HepG2 (cell line): ENCODE data around the gene SMYD5. TPM values are rescaled to one million over a fixed set of nuclear protein-coding genes. Genes with fewer than 3 reads are reported as not detected.

ENCODE experiments used
- ATRX ChIP-seq: sonication (generic); formaldehyde crosslinking; IDR thresholded peaks from 2 replicates; pipeline ENCODE4 v1.4.0; 2020; ENCODE audit warnings: missing genetic modification reagents, borderline replicate concordance
- BCL3 ChIP-seq: sonication (generic); formaldehyde crosslinking; IDR thresholded peaks from 2 replicates; pipeline ENCODE4 v1.5.1; 2020; ENCODE audit warnings: mild to moderate bottlenecking, missing genetic modification reagents, moderate library complexity
- FIP1L1 ChIP-seq: fragments of 200-400 bp; formaldehyde crosslinking; IDR thresholded peaks from 2 replicates; pipeline ENCODE4 v1.6.1; 2018; ENCODE audit warnings: low read depth, mild to moderate bottlenecking, low read length, moderate library complexity, borderline replicate concordance; ENCODE audit not compliant: insufficient read depth
- FOXC1 ChIP-seq: sonication (generic); formaldehyde crosslinking; IDR thresholded peaks from 2 replicates; pipeline ENCODE4 v1.8.0; 2022; ENCODE audit warnings: mild to moderate bottlenecking, missing genetic modification reagents, borderline replicate concordance
- GFI1 ChIP-seq: sonication (generic); formaldehyde crosslinking; IDR thresholded peaks from 2 replicates; pipeline ENCODE4 v1.5.0; 2020; ENCODE audit warnings: missing genetic modification reagents, mild to moderate bottlenecking, borderline replicate concordance
- LRRFIP1 ChIP-seq: sonication (generic); formaldehyde crosslinking; conservative IDR thresholded peaks from 2 replicates; pipeline ENCODE4 v1.4.0; 2020; ENCODE audit warnings: missing genetic modification reagents
- NAIF1 ChIP-seq: sonication (generic); formaldehyde crosslinking; IDR thresholded peaks from 2 replicates; pipeline ENCODE4 v1.5.0; 2020; ENCODE audit warnings: mild to moderate bottlenecking, missing genetic modification reagents, borderline replicate concordance
- NPAS2 ChIP-seq: sonication (generic); formaldehyde crosslinking; IDR thresholded peaks from 2 replicates; pipeline ENCODE4 v1.8.0; 2022; ENCODE audit warnings: mild to moderate bottlenecking, missing genetic modification reagents, borderline replicate concordance
- RFX1 ChIP-seq: fragments of 450-650 bp; IDR thresholded peaks from 2 replicates; pipeline ENCODE4 v1.6.1; 2017
- SAFB2 ChIP-seq: sonication (generic); formaldehyde crosslinking; IDR thresholded peaks from 2 replicates; pipeline ENCODE4 v1.5.1; 2020; ENCODE audit warnings: missing genetic modification reagents, low read depth, mild to moderate bottlenecking, borderline replicate concordance
- SIN3B ChIP-seq: fragments of 150-350 bp; IDR thresholded peaks from 2 replicates; pipeline ENCODE4 v1.6.1; 2014; ENCODE audit warnings: low read length
- SMC3 ChIP-seq: IDR thresholded peaks from 2 replicates; pipeline ENCODE4 v1.6.1; 2011; ENCODE audit warnings: low read length, improper control_type of control experiment
- USF2 ChIP-seq, 2 experiments: sonication (generic) in 1 of 2; formaldehyde crosslinking in 1 of 2; IDR thresholded peaks; 2 replicates each; pipeline versions ENCODE4 v1.5.1 to v1.6.1; 2011 to 2020; ENCODE audit warnings: borderline replicate concordance in 1 of 2, low read depth in 1 of 2, low read length in 1 of 2, mild to moderate bottlenecking in 1 of 2, missing genetic modification reagents in 1 of 2, moderate library complexity in 1 of 2
- ZNF331 ChIP-seq: sonication (generic); formaldehyde crosslinking; IDR thresholded peaks from 2 replicates; pipeline ENCODE4 v1.4.0; 2020; ENCODE audit warnings: missing genetic modification reagents
- ZNF367 ChIP-seq: sonication (generic); formaldehyde crosslinking; IDR thresholded peaks from 2 replicates; pipeline ENCODE4 v1.4.0; 2020; ENCODE audit warnings: missing genetic modification reagents, borderline replicate concordance
- ZNF441 ChIP-seq: sonication (generic); formaldehyde crosslinking; IDR thresholded peaks from 2 replicates; pipeline ENCODE4 v1.7.0; 2021; ENCODE audit warnings: missing genetic modification reagents, borderline replicate concordance
- ZNF496 ChIP-seq: sonication (generic); formaldehyde crosslinking; IDR thresholded peaks from 2 replicates; pipeline ENCODE4 v1.8.1; 2023; ENCODE audit warnings: mild to moderate bottlenecking, moderate library complexity, missing genetic modification reagents; ENCODE audit not compliant: insufficient replicate concordance
- ZNF547 ChIP-seq: sonication (generic); formaldehyde crosslinking; IDR thresholded peaks from 2 replicates; pipeline ENCODE4 v1.5.1; 2020; ENCODE audit warnings: mild to moderate bottlenecking, missing genetic modification reagents
- ZNF577 ChIP-seq: sonication (generic); formaldehyde crosslinking; IDR thresholded peaks from 2 replicates; pipeline ENCODE4 v1.4.0; 2020; ENCODE audit warnings: mild to moderate bottlenecking, low read depth, missing genetic modification reagents, borderline replicate concordance
- ZNF749 ChIP-seq: sonication (generic); formaldehyde crosslinking; IDR thresholded peaks from 2 replicates; pipeline ENCODE4 v1.8.0; 2022; ENCODE audit warnings: mild to moderate bottlenecking, missing genetic modification reagents, moderate library complexity, borderline replicate concordance
- ZNF780A ChIP-seq: sonication (generic); formaldehyde crosslinking; IDR thresholded peaks from 2 replicates; pipeline ENCODE4 v1.8.0; 2022; ENCODE audit warnings: mild to moderate bottlenecking, missing genetic modification reagents, moderate library complexity
- ZNF878 ChIP-seq: sonication (generic); formaldehyde crosslinking; IDR thresholded peaks from 2 replicates; pipeline ENCODE4 v1.8.1; 2023; ENCODE audit warnings: mild to moderate bottlenecking, missing genetic modification reagents, moderate library complexity
- polyA plus RNA-seq, 8 experiments: library from polyadenylated mRNA; depleted of rRNA in 3 of 8; stranded (reverse) in 7 of 8; unstranded in 1 of 8; fragments of >200 nt; fragmentation: Illumina TruSeq in 4 of 8; extraction: Trizol in 4 of 8; gene quantifications; 2 replicates each; pipeline versions ENCODE4 v1.2.1 to v1.2.3, GENCODE V29; 2011 to 2016; ENCODE audit warnings: low read depth in 4 of 8, missing spikeins in 1 of 8, mixed read lengths in 1 of 8; ENCODE audit not compliant: insufficient read depth in 1 of 8
- total RNA-seq, 5 experiments: library from RNA; depleted of rRNA; stranded (reverse); fragments of >200 nt; fragmentation: Illumina TruSeq; extraction: Trizol; gene quantifications; 2 replicates each; pipeline ENCODE4 v1.2.3, GENCODE V29; 2016; ENCODE audit warnings: low read depth in 1 of 5

The SMYD5 gene
- total and polyA plus RNA-seq, 2 of the 13 experiments (the other 11 are each of a cell fraction or from before 2014, with no cell fraction given): 55.8 to 70.4 TPM

DNA sequence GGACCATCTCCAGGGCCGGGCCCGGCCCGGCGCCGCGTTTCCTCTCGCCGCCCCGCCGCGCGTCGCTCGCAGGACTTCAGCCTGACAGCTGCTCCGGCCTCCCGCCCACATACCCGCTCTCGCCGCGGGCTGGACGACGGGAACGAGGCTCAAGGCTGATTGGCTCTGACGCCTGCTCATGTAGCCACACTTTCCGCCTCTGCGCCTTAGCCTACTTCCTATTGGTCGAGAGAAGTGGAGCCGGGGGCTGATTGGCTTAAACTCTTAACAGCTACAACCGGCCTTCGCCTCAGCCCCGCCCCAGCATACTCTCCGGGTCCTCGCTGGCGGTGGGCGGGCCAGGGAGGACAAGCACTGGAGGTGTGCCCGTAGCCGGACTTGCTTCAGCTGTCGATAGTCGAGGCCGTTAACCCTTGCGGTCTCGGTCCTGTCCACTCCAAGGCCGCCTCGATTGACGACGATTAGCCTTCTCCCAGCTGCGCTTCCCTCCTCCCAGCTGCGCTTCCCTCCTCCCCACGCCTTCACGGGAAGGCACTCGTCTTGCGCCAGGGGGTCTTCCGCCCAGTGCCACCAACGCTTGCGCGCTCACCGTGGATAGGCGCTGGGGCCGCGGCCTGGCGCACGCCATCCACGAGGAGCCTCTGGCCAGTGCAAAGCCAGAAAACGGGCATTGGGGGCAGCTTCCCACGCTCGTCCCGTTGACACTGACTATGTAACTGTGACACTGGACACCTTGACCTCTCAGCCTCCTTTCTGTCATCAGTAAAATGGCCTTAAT lies 19.3 kb downstream of the SMYD5 start, which contains the start of gene PRADC1 (continued):
- no peak for TF ChIP-seq SMC3
- TF ChIP-seq GFI1 (CRISPR knock-in tag): no peak
- TF ChIP-seq NPAS2 (CRISPR knock-in tag): no peak
- no peak for TF ChIP-seq RFX1
- TF ChIP-seq FIP1L1: no peak
- TF ChIP-seq USF2 (IDR thresholded peaks at IDR 0.05; ENCODE audit: low read depth, low read length): no peak
- TF ChIP-seq USF2 (CRISPR knock-in tag; IDR thresholded peaks at IDR 0.05; ENCODE audit: borderline replicate concordance): no peak; the same call in 1 of the 2 replicates
- peak; percentile 81 for TF ChIP-seq ZNF441 (CRISPR knock-in tag)
- TF ChIP-seq ZNF547 (CRISPR knock-in tag): peak; percentile 92
- TF ChIP-seq BCL3 (CRISPR knock-in tag): no peak
- no peak for TF ChIP-seq ATRX
- TF ChIP-seq ZNF780A (CRISPR knock-in tag): peak; percentile 55; the same call in 1 of the 2 replicates
- TF ChIP-seq SIN3B: peak; percentile 86
- TF ChIP-seq LRRFIP1 (CRISPR knock-in tag): no peak
- no peak for TF ChIP-seq ZNF367 (CRISPR knock-in tag)
- TF ChIP-seq ZNF749 (CRISPR knock-in tag): peak; percentile 86; the same call in 1 of the 2 replicates
- peak; percentile 71 for TF ChIP-seq ZNF331 (CRISPR knock-in tag)
- peak; percentile 94 for TF ChIP-seq FOXC1
- TF ChIP-seq ZNF878: peak; percentile 89
- TF ChIP-seq ZNF577: no peak
- no peak for TF ChIP-seq NAIF1 (CRISPR knock-in tag)
- TF ChIP-seq SAFB2 (CRISPR knock-in tag): 0 out of 2 replicates have a peak, but pooled peaks have one; percentile 56
- TF ChIP-seq ZNF496 (CRISPR knock-in tag): no peak
